Calu3 (cell line): ENCODE results near the gene ZNF23. TPM values are rescaled to one million over a fixed set of nuclear protein-coding genes. Genes with fewer than 3 reads are reported as not detected.
A peak's percentile ranks its signal among the peaks of the same experiment; 100 is the strongest.

Source experiments
- BruUV-seq: library from RNA; stranded (reverse); fragments of 400-500 nt; replicated peaks from 2 replicates; lab custom pipeline; 2021; lab: Mats Ljungman, UMichigan
- CTCF ChIA-PET: fragments of 300-600 bp; sonication (Branson Sonifier 250); formaldehyde crosslinking; loops from one replicate; lab custom pipeline; 2022; ENCODE audit warnings: antibody characterized with exemption; lab: Charles Lee
- DNase-seq: peaks from one replicate; pipeline ENCODE4 v3.0.0; 2022
- H3K27ac Mint-ChIP-seq: one replicate; pipeline ENCODE4 v1.8.0; 2022; ENCODE audit warnings: mixed read lengths; ENCODE audit not compliant: unreplicated experiment
- H3K27me3 Mint-ChIP-seq: one replicate; pipeline ENCODE4 v1.8.0; 2022; ENCODE audit warnings: mixed read lengths; ENCODE audit not compliant: unreplicated experiment
- H3K36me3 Mint-ChIP-seq: one replicate; pipeline ENCODE4 v1.8.0; 2022; ENCODE audit warnings: mild to moderate bottlenecking, moderate library complexity, mixed read lengths; ENCODE audit not compliant: insufficient read depth, unreplicated experiment
- H3K4me1 Mint-ChIP-seq: one replicate; pipeline ENCODE4 v1.8.0; 2022; ENCODE audit warnings: mild to moderate bottlenecking, low read depth, mixed read lengths; ENCODE audit not compliant: unreplicated experiment
- H3K4me3 Mint-ChIP-seq: one replicate; pipeline ENCODE4 v1.8.0; 2022; ENCODE audit warnings: mild to moderate bottlenecking, low read depth, moderate library complexity, mixed read lengths; ENCODE audit not compliant: unreplicated experiment
- H3K9me3 Mint-ChIP-seq: one replicate; pipeline ENCODE4 v1.8.0; 2022; ENCODE audit warnings: low read depth, mixed read lengths; ENCODE audit not compliant: unreplicated experiment
- intact Hi-C: fragments of 100-400 bp; cut with micrococcal nuclease; formaldehyde crosslinking; loops from one replicate; pipeline ENCODE4 v1.10.0; 2022; ENCODE audit not compliant: unreplicated experiment
- total RNA-seq: library from RNA; stranded (reverse); gene quantifications from 2 replicates; pipeline ENCODE4 v1.2.3, GENCODE V29; 2022
- TF ChIP-seq, protein P1 (sequence below): fragments of 200-600 bp; IDR thresholded peaks from one replicate; pipeline ENCODE4 v1.8.0; 2022; ENCODE audit warnings: antibody characterized with exemption; ENCODE audit not compliant: unreplicated experiment

ZNF23 gene
- total RNA-seq, 1 experiment from 2014 or later, result 13.3 TPM

DNA sequence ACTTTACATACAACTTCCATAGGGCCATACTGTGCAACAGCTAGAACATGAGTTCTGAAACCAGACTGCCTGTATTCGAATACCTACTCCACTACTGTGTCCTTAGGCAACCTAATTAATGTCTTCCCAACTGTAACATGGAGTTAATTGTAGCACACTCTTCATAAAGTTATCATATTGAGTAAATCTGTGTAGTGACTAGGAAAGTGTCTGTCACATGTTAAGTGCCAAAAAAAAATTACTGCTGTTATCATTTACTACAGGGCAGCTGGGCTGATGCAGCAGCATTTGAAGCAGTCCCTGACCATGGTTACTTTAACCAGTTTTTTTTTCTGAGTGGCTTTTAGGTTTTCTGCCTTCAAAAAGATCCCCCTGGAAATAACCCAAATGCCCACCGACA, 10.9 kb upstream of the ZNF23 start:
- H3K4me1 Mint-ChIP-seq, result no peaks in the 10 kb centered on the region
- H3K27ac Mint-ChIP-seq, result no peak overlapping the region
- no peak overlapping the region for H3K4me3 Mint-ChIP-seq
- TF ChIP-seq, protein P1, sequence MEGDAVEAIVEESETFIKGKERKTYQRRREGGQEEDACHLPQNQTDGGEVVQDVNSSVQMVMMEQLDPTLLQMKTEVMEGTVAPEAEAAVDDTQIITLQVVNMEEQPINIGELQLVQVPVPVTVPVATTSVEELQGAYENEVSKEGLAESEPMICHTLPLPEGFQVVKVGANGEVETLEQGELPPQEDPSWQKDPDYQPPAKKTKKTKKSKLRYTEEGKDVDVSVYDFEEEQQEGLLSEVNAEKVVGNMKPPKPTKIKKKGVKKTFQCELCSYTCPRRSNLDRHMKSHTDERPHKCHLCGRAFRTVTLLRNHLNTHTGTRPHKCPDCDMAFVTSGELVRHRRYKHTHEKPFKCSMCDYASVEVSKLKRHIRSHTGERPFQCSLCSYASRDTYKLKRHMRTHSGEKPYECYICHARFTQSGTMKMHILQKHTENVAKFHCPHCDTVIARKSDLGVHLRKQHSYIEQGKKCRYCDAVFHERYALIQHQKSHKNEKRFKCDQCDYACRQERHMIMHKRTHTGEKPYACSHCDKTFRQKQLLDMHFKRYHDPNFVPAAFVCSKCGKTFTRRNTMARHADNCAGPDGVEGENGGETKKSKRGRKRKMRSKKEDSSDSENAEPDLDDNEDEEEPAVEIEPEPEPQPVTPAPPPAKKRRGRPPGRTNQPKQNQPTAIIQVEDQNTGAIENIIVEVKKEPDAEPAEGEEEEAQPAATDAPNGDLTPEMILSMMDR, result no peak
- CTCF ChIA-PET, result no interaction called here
- intact Hi-C loops, result no loop called here
- peaks cover 3% of the 10 kb centered on the region for H3K9me3 Mint-ChIP-seq
- no TSS peak for BruUV-seq
- no peaks in the 10 kb centered on the region for H3K27me3 Mint-ChIP-seq
- peaks cover 14% of the 10 kb centered on the region for H3K36me3 Mint-ChIP-seq
- no peak for DNase-seq

DNA sequence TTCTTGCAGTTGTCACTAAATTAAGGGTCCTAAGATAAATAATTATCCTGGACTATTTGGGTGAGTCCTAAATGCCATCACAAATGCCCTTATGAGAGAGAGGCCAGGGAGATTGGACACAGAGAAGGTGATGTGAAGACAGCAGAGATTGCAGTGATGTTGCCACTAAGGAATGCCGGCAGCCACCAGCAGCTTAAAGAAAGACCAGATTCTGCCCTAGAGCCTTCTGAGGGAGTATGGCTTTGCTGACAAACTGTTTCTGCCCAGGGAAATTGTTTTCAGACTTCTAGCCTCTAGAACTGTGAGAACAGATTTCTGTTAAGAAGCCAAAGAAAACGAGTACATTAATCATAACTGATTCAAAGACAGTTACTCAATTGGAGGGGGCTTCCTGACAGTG, 10.0 kb upstream of the ZNF23 start:
- Mint-ChIP-seq H3K9me3 (peaks cover 3% of the 10 kb centered on the region), H3K4me1 (no peaks in the 10 kb centered on the region), H3K36me3 (peaks cover 8% of the 10 kb centered on the region), H3K4me3 (no peak overlapping the region), H3K27me3 (no peaks in the 10 kb centered on the region), H3K27ac (no peak overlapping the region)
- no peak for DNase-seq
- intact Hi-C loops, result no loop called here
- CTCF ChIA-PET, result no interaction called here
- TF ChIP-seq, protein P1, result no peak
- no TSS peak for BruUV-seq

DNA sequence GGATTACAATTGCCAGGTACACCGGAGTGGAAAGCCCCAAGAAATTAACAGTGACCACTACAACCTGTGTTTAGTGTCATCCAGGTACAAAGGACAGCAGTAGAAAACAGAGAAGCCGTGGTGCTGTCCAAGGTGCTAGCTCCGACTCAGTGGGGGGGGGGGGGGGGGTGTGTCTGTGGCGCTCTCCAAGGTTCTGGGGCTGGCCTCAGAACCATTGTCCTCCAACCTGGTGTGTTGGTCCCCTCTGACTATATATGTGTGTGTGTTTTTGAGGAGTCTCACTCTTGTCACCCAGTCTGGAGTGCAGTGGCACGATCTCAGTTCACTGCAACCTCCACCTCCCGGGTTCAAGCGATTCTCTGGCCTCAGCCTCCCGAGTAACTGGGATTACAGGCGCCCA, 5.8 kb upstream of the ZNF23 start:
- intact Hi-C loops, result no loop called here
- Mint-ChIP-seq H3K36me3 (no peaks in the 10 kb centered on the region), H3K9me3 (no peaks in the 10 kb centered on the region), H3K27ac (no peak overlapping the region), H3K4me3 (no peak overlapping the region), H3K4me1 (peaks cover 8% of the 10 kb centered on the region), H3K27me3 (no peaks in the 10 kb centered on the region)
- DNase-seq, result peak; percentile 28
- BruUV-seq, result no TSS peak
- TF ChIP-seq, protein P1, result no peak
- CTCF ChIA-PET, result interaction anchor here (0.6 kb wide), 5 partner anchors 15 to 615 kb away, joined by 3 to 6 read pairs (median 3); no protein-coding TSS in a partner anchor

DNA sequence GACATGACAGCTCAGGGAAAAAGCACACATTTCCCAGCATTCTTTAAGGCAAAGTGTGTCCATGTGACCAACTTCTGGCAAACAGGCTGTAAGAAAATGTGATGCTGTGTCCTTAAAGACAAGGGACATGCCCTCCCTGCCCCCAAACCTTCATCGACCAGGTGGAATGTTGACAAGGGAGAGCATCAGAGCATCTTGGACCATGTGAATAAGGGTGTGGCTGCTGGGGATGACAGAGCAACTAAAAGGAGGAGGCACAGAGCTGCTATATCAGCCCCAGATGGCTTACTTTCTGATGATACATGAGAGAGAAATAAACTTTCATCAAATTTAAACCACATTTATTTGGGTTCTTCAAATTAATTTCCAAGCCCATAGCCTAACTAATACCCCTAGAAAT, 2.2 kb upstream of the ZNF23 start:
- DNase-seq, result no peak
- CTCF ChIA-PET, result interaction anchor here (1.4 kb wide), 1 partner anchor 15 kb away, joined by 9 read pairs; no protein-coding TSS in a partner anchor
- BruUV-seq, result no TSS peak
- Mint-ChIP-seq H3K36me3 (peaks cover 14% of the 10 kb centered on the region), H3K4me1 (peaks cover 19% of the 10 kb centered on the region), H3K9me3 (no peaks in the 10 kb centered on the region), H3K27ac (no peak overlapping the region), H3K27me3 (no peaks in the 10 kb centered on the region), H3K4me3 (no peak overlapping the region)
- intact Hi-C loops, result no loop called here
- TF ChIP-seq, protein P1, result no peak
